T-helper 1 cell treated with Interleukin-12 subunit alpha and Interleukin-12 subunit beta and Interleukin-4 antibody, amounts not matched to agents 30 μg/mL and 1 μg/mL, for 36 hours (primary cell): ENCODE data around the gene WTIP.
A peak's percentile ranks its signal among the peaks of the same experiment; 100 is the strongest.
"Not testable (repeated sequence)": the region's sequence is repeated elsewhere in the genome, so short reads cannot be mapped to it uniquely, and the experiment has no call there.

Experiments
- H3K27ac Mint-ChIP-seq: one replicate; pipeline ENCODE4 v1.8.0; 2021; ENCODE audit warnings: mild to moderate bottlenecking, mixed read lengths
- H3K27me3 Mint-ChIP-seq: one replicate; pipeline ENCODE4 v1.8.0; 2021; ENCODE audit warnings: low read depth, mixed read lengths
- H3K36me3 Mint-ChIP-seq: one replicate; pipeline ENCODE4 v1.8.0; 2021; ENCODE audit warnings: low read depth, mixed read lengths
- H3K4me1 Mint-ChIP-seq: one replicate; pipeline ENCODE4 v1.8.0; 2021; ENCODE audit warnings: low read depth, mixed read lengths
- H3K4me3 Mint-ChIP-seq: one replicate; pipeline ENCODE4 v1.8.0; 2021; ENCODE audit warnings: mild to moderate bottlenecking, moderate library complexity, mixed read lengths
- H3K9me3 Mint-ChIP-seq: one replicate; pipeline ENCODE4 v1.8.0; 2021; ENCODE audit warnings: mixed read lengths

WTIP gene

DNA sequence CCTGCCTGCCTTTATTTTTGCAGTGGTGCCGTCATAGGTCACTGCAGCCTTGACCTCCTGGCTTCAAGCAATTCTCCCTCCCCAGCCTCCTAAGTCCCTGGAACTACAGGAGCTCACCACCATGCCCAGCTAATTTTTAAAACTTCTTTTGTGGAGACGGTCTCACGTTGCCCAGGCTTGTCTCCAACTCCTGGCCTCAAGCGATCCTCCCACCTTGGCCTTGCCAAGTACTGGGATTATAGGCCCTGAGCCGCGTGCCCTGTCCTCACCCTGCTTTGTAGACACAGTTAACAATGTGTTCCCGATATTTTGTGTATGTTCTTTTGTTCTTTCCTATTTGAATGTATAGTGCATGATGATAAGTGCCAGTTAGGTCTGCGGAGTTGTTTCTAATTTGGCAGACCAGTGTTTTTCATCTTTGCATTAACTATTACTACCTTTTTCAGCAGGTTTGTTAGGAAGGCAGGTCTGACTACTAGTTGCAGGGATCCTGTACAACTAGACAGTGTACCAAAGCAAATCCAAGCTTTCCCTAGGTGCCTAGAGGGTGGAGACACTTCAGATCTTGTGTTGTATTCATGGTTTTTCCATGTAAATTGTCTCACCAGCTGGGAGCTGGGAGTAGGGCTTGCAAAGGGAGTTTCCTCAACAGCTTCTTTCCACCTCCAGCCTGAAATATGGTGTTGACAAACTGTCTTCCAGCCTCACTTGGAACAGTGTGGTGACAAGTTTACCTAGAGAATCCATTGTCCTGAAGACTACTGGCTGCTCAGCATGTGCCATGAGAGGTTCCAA lies 9.5 kb upstream of the WTIP start:
- Mint-ChIP-seq H3K9me3 (no peaks in the 10 kb centered on the region), H3K27ac (no peak overlapping the region)

GRCh38 chr19:34474233-34474989 lies 7.1 kb upstream of the WTIP start:
- no peaks in the 10 kb centered on the region for H3K9me3 Mint-ChIP-seq
- H3K27ac Mint-ChIP-seq: no peak overlapping the region
- peaks cover 25% of the 10 kb centered on the region for H3K36me3 Mint-ChIP-seq
- no peak overlapping the region for H3K4me3 Mint-ChIP-seq
- peaks cover 11% of the 10 kb centered on the region for H3K27me3 Mint-ChIP-seq
- H3K4me1 Mint-ChIP-seq: peaks cover 3% of the 10 kb centered on the region

More for the DNA sequence above, 9.5 kb upstream of the WTIP start:
- peaks cover 34% of the 10 kb centered on the region for H3K36me3 Mint-ChIP-seq
- no peak overlapping the region for H3K4me3 Mint-ChIP-seq
- no peaks in the 10 kb centered on the region for H3K27me3 Mint-ChIP-seq
- peaks cover 3% of the 10 kb centered on the region for H3K4me1 Mint-ChIP-seq

GRCh38 chr19:34475026-34475974 lies 6.3 kb upstream of the WTIP start:
- H3K4me3 Mint-ChIP-seq: no peak overlapping the region
- H3K27ac Mint-ChIP-seq: no peak overlapping the region
- peaks cover 18% of the 10 kb centered on the region for H3K27me3 Mint-ChIP-seq
- H3K36me3 Mint-ChIP-seq: peaks cover 22% of the 10 kb centered on the region
- peaks cover 3% of the 10 kb centered on the region for H3K4me1 Mint-ChIP-seq
- no peaks in the 10 kb centered on the region for H3K9me3 Mint-ChIP-seq

GRCh38 chr19:34475975-34476594 lies 5.5 kb upstream of the WTIP start:
- no peak overlapping the region for H3K27ac Mint-ChIP-seq

DNA sequence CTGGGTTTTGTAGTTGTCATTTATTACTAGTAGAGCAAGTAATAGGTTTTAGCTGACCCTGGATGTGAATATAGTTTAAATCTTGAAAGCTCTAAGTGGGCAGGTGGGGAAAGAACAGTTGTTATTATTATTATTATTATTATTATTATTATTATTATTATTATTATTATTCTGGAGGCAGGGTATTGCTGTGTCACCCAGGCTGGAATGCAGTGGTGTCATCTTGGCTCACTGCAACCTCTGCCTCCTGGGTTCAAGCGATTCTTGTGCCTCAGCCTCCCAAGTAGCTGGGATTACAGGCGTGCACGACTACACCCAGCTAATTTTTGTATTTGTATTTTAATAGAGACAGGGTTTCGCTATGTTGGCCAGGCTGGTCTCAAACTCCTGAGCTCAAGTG lies 3.1 kb upstream of the WTIP start:
- H3K36me3 Mint-ChIP-seq, H3K9me3 Mint-ChIP-seq, H3K4me3 Mint-ChIP-seq, H3K27ac Mint-ChIP-seq, H3K4me1 Mint-ChIP-seq: not testable (repeated sequence)
- H3K27me3 Mint-ChIP-seq: peaks cover 35% of the 10 kb centered on the region

More at GRCh38 chr19:34475975-34476594, 5.5 kb upstream of the WTIP start:
- Mint-ChIP-seq H3K36me3 (peaks cover 20% of the 10 kb centered on the region), H3K4me3 (no peak overlapping the region), H3K4me1 (peaks cover 3% of the 10 kb centered on the region), H3K9me3 (no peaks in the 10 kb centered on the region), H3K27me3 (peaks cover 25% of the 10 kb centered on the region)

DNA sequence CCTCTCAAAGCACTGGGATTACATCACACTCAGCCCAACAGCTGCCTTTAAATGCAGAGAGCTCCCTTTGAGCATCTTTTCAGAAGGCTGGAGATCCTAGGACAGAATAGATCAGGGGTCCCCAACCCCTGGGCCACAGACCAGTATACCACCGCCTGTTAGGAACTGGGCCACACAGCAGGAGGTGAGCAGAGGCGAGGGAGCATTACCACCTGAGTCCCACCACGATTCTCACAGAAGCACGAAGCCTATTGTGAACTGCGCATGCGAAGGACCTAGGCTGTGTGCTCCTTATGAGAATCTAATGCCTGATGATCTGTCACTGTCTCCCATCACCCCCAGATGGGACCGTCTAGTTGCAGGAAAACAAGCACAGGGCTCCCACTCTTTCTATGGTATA lies 2.2 kb upstream of the WTIP start:
- no peak overlapping the region for H3K4me3 Mint-ChIP-seq
- H3K9me3 Mint-ChIP-seq: no peaks in the 10 kb centered on the region
- peaks cover 44% of the 10 kb centered on the region for H3K27me3 Mint-ChIP-seq
- H3K36me3 Mint-ChIP-seq: peaks cover 2% of the 10 kb centered on the region
- no peak overlapping the region for H3K27ac Mint-ChIP-seq
- H3K4me1 Mint-ChIP-seq: peaks cover 5% of the 10 kb centered on the region

DNA sequence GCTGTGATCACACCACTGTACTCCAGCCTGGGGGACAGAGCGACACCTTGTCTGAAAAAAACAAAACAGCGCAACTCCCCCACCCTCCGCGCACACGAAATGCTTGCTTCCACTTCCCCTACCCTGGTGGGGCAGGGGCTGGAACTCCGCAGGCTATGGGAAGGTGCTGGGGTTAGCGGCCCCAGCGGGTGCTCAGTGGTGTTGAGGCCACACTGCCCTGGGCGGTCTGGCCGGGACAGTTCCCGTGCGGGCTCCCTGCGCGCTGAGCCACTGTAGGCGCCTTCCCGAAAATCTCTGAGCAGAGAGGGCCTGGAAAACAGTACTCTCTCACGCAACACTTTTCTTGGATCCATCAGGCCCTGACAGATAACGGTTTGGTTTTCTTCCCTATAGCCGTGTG lies 1.1 kb upstream of the WTIP start:
- Mint-ChIP-seq H3K27ac (no peak overlapping the region), H3K4me1 (peaks cover 3% of the 10 kb centered on the region), H3K9me3 (no peaks in the 10 kb centered on the region), H3K36me3 (peaks cover 2% of the 10 kb centered on the region), H3K27me3 (peaks cover 47% of the 10 kb centered on the region), H3K4me3 (no peak overlapping the region)

DNA sequence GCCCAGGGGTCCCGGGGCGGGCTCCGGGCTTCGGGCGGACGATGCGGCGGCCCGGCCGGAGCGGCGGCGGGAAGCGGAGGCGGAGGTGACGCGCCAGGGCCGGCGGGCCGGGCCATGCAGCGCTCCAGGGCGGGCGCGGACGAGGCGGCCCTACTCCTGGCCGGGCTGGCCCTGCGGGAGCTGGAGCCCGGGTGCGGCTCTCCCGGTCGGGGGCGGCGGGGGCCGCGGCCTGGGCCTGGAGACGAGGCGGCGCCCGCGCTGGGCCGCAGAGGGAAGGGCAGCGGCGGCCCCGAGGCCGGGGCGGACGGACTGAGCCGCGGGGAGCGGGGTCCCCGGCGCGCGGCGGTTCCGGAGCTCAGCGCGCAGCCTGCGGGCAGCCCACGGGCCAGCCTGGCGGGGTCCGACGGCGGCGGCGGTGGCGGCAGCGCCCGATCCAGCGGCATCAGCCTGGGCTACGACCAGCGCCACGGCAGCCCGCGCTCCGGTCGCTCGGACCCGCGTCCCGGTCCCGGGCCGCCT lies 362 bp downstream of the WTIP start:
- Mint-ChIP-seq H3K27me3 (peaks cover 56% of the 10 kb centered on the region), H3K9me3 (no peaks in the 10 kb centered on the region)

DNA sequence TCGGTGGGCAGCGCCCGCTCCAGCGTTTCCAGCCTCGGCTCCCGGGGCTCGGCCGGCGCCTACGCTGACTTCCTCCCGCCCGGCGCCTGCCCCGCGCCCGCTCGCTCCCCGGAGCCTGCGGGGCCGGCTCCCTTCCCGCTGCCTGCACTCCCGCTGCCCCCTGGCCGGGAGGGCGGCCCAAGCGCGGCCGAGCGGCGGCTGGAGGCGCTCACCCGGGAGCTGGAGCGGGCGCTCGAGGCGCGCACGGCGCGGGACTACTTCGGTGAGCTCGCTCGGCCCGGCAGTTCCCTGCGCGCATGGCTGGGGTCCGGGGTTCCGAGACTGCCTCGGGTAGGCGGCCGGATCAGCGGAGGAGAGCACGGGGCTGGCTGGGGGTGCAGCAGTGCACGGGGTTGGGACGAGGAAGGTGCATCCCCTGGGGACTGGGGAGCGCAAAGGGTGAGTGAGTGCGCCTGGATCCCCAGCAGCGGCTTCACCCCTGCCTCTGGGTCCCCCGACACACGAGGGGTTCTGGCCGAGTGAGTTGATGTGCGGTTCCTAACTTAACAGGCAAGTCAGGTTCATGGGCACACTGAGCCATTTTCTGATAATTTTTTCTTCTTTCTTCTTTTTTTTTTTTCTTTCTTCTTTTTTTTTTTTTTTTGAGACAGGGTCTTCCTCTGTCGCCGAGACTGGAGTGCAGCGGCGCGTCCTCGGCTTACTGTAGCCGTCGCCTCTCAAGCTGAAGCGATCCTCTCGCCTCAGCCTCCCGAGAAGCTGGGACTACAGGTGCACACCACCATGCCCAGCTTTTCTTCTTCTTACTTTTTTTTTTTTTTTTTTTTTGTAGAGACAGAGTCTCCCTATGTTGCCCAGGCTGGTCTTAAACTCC lies 1.1 kb downstream of the WTIP start:
- Mint-ChIP-seq H3K9me3 (no peaks in the 10 kb centered on the region), H3K27ac (no peak overlapping the region), H3K27me3 (peaks cover 56% of the 10 kb centered on the region), H3K4me3 (peak overlapping the region; percentile 57), H3K4me1 (peaks cover 3% of the 10 kb centered on the region), H3K36me3 (peaks cover 2% of the 10 kb centered on the region)

More for the DNA sequence above, 362 bp downstream of the WTIP start:
- H3K4me3 Mint-ChIP-seq: no peak overlapping the region
- peaks cover 2% of the 10 kb centered on the region for H3K36me3 Mint-ChIP-seq
- H3K4me1 Mint-ChIP-seq: peaks cover 3% of the 10 kb centered on the region
- H3K27ac Mint-ChIP-seq: no peak overlapping the region

- peaks cover 2% of the 10 kb centered on the region for H3K36me3 Mint-ChIP-seq
- peaks cover 46% of the 10 kb centered on the region for H3K27me3 Mint-ChIP-seq
- H3K4me3 Mint-ChIP-seq: no peak overlapping the region
- no peaks in the 10 kb centered on the region for H3K9me3 Mint-ChIP-seq
- H3K4me1 Mint-ChIP-seq: peaks cover 3% of the 10 kb centered on the region
- H3K27ac Mint-ChIP-seq: no peak overlapping the region
Measured at GRCh38 chr19:34484328-34484727, 2.8 kb downstream of the WTIP start.

- peaks cover 33% of the 10 kb centered on the region for H3K27me3 Mint-ChIP-seq
- no peak overlapping the region for H3K27ac Mint-ChIP-seq
- peaks cover 3% of the 10 kb centered on the region for H3K4me1 Mint-ChIP-seq
- H3K36me3 Mint-ChIP-seq: peaks cover 2% of the 10 kb centered on the region
- H3K4me3 Mint-ChIP-seq: no peak overlapping the region
- no peaks in the 10 kb centered on the region for H3K9me3 Mint-ChIP-seq
Measured at GRCh38 chr19:34485831-34486230, 4.3 kb downstream of the WTIP start.

DNA sequence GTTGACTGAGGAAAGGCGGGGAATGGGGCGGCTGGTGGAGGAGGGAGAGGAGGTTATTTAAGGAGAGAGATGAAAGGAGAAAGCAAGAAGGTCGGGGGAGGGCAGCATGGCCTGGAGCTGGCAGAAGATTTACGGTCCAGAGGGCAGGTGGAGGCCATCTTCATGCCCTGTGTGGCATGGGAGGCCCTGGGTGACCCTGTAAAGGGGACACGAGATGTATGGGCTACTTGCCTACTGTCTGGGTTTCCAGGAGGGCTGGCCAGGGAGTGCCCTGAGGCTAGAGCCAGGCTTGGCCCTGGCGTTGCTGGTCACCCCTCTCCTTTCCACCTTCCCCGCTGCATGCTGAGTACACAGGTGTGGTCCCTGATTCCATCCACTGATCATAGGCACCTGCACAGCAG lies 6.1 kb downstream of the WTIP start:
- H3K27ac Mint-ChIP-seq: no peak overlapping the region
- peaks cover 3% of the 10 kb centered on the region for H3K4me1 Mint-ChIP-seq
- H3K9me3 Mint-ChIP-seq: no peaks in the 10 kb centered on the region
- H3K36me3 Mint-ChIP-seq: peaks cover 2% of the 10 kb centered on the region
- H3K4me3 Mint-ChIP-seq: no peak overlapping the region
- peaks cover 29% of the 10 kb centered on the region for H3K27me3 Mint-ChIP-seq

GRCh38 chr19:34489175-34489574 lies 7.6 kb downstream of the WTIP start:
- Mint-ChIP-seq H3K27ac (no peak overlapping the region), H3K36me3 (no peaks in the 10 kb centered on the region), H3K4me1 (no peaks in the 10 kb centered on the region), H3K9me3 (no peaks in the 10 kb centered on the region), H3K4me3 (no peak overlapping the region), H3K27me3 (peaks cover 15% of the 10 kb centered on the region)
